ENCODE results near the gene GPR107.

GPR107 gene

DNA sequence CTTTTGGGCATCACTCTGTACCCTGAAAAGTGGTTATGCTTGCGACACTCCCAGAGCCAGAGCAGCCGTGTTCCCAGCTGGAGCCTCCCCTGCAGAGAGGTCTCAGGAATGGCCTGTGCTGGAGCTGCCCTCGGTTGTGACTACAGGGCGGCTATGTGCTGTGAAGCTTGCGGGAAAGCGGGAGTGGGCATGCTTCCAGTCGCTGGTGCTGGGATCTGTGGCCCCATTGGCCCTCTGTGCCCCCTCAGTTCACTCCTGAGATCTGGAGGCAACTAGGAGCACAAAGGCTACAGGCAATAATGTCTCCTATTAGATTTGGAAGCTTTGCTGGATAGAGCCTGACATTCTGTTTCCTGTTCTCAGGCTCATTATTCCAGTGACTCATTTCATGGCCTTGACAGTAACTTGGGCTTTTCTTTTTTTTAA, 56.9 kb downstream of the GPR107 start:
- DNase-seq (ENCODE audit: low spot score): no peak

DNA sequence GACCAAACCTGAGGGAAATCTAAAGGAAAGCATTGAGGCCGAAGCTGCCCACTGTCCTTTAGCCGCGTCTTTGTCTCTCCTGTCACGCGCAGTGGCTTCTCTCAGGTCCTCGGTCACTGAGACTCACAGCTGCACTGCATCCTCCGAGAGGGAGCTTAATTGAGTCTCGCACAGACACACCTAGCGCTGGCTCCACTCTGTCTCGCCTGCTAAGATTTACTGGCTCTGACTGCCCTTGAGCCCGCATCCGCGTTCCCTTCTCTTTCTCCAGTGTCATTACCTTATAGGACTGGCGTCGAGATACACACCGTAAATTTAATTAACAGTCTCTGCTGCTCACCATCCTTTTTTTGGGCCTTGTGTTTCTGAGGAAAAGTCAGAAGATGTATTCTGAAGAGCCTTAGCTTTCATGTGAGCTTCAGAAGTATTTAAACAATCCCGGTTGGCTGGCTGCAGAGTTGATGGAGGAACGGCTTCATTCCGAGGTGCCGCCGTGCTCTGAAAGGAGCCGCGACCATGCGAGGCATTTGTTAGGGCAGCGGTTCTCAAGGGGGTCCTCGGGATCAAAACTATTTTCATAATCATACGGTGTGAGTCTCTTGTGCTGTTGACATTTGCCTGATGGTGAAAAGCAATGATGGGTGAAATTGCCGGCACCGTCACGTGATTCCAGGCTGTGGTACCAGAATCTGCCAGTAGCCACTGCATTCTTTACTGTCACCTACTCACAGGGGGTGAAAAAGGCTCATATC, 58.3 kb downstream of the GPR107 start:
- DNase-seq (ENCODE audit: low spot score): no peak

DNA sequence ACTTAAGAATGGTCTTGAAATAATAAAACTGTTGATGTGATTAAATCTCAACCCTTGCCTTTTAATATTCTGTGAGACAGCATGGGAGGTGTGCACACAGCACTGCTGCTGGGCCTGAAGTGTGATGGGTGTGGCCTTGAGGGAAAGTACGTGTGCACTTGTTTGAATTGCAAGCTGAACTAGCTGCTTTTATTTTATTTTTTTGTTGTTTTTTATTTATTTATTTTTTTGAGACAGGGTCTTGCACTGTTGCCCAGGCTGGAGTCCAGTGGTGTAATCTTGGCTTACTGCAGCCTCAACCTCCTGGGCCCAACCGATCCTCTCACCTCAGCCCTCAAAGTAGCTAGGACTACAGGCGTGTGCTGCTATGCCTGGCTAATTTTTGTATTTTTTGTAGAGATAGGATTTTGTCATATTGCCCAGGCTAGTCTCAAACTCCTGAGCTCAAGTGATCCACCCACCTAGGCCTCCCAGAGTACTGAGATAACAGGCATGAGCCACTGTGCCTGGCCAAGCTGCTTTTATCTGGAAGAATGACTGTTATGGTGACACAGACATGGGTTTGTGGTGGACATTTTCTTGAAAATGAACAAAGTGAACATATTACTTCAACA, 58.9 kb downstream of the GPR107 start:
- no peak for DNase-seq (ENCODE audit: low spot score)

DNA sequence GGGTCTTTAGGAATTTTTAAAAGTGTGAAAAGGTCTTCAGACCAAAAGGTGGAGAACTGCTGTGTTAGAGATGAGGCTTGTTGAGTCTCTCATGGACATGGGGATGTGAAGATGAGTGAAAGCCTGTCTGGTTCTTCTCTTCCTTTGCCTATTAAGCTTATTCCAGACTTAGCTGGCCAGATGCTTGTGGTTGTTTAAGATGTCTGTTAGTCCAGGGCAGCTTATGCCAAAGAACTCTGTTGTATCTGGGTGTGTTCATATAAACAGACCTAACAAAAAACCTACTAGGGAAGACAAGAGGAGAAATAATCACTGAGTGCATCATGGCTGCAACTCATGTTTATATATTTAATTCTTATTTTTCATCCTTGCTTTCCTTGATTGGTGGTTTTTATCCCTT, 61.0 kb downstream of the GPR107 start:
- no peak for DNase-seq (ENCODE audit: low spot score)

DNA sequence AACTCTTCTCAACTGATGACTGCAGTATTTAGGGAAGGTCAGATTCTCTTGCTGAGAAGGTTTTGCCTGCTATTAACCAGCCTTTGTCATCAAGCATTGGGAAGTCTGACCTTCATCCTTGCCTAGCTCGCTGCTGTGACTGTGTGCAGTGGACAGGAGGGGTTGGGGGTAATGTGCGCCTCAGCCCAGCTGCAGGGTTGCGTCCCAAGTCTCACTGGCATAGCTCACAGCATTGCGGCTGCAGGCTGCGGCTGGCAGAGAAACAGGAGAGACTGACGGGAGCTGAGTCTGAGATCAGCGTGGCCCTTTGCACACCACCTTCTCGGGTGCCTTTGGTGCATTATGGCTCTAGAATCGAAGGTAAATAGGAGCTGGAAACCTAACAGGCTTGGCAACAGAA, 62.6 kb downstream of the GPR107 start:
- no peak for DNase-seq (ENCODE audit: low spot score)

DNA sequence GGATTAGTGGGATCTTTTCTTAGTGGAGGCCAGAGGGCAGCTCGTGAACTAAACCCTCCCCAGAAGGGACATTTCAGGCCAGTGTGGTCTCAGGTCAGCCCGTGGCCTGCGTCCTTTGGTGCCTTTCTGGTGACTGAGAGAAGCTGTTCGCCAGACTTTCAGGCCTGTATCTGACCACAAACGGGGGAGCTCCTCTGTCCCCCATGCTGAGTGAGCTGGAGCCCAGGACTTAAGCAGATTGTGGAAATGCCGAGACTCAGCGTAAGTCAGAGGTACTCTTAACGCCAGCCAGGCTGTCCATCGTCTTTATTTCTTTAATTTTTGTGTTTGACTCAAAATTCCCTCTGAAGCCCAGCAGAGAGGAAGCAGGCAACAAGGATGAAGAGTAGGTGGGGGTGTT, 63.7 kb downstream of the GPR107 start:
- no peak for DNase-seq (ENCODE audit: low spot score)

DNA sequence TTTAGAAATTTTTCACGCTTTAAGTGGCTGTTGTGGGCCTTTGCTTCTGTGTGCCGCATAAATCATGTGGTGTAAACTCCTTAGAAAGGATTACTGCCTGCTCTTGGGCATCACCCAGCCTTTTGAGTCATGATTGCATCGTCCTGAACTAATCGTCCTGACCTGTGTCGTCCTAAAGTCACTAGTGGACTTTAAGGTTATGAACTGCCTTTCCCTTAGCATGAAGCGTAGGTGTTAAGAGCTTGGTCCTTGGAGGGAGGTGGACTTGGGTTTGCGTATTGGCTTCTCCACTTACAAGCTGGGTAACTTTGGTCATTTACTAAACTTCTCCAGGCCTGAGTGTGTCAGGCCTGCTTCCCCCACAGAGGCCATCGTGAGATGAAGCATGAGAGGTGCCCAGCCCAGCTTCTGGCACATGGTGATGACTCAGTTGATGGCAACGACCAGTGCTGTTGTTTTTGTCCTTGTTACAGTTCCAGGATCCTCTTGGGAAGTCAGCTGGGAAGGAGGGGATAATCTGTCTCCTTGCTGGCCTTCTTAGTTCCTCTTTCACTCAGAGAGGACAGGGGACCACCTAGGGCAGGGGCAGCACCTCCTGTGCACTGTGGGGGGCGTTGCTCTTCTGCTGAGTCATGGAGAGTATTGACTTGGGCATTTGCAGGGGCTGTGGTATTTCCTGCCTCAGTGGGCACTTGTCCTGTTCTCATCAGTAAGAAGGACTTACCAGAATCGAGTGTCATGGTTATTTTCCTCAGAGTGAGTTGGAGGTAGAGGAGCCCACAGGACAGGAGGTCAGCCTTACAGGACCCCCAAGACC, 64.3 kb downstream of the GPR107 start:
- DNase-seq (ENCODE audit: low spot score): no peak

DNA sequence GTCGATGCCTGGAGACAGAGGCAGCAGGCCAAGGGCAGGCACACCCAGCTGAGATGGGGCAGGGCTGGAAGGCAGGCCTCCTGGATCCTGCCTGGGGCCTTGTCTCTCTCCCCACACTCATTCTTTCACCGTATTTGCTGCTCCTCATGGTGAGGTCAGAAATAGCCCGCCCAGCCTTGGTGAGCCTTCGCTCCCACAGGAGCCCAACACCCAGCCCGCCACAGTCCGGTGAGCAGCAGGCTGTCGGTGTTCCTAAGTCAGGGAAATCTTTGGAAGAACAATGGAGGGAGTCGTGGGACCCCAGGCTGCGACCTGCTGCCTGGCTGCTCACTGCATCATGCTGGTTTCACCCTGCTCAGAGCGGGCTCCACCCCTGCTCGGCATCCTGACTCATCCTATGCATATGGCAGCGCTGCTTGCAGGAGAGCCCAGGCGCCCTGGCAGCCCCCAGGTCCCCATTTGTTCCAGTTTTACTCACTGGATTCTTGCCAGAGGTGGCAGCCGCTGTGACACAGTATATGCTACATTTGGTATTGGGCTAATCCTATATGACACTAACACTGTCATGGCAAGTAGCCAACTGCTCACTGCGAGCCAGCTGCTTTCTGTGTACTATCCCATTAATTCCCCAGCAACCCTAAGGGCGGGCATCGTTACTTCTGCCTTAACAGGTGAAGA, 65.3 kb downstream of the GPR107 start:
- no peak for DNase-seq (ENCODE audit: low spot score)

DNA sequence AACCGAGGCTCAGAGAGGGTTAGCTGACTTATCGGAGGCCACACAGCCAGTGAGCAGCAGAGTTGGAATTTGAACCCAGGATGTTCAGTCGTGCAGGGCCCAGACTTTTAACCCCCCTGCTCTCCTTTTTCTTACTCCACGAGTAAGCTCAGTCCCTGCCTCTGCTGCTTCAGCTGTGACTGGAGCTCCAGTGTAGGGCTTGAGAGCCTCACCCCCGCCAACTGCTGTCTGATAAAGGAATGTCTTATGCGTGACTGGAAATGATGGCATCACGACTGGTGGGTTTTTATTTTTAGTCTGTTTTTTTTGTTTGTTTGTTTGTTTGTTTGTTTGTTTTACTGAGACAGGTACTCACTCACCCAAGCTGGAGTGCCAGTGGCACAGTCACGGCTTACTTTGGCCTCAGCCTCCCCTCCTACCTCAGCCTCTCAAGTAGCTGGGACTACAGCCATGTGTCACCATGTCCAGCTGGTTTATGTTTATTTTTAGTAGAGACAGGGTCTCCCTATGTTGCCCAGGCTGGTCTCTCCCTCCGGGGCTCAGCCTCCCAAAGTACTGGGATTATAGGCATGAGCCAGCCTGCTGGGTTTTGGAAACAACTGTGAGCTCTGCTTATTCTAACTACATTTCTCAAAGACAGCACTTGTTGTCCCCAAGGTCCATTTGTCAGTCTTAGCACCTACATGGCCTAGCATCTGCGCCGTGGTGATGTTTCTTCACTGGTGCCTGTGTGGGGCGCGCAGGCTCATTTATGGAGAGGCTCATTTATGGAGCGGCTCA, 66.0 kb downstream of the GPR107 start:
- no peak for DNase-seq (ENCODE audit: low spot score)

DNA sequence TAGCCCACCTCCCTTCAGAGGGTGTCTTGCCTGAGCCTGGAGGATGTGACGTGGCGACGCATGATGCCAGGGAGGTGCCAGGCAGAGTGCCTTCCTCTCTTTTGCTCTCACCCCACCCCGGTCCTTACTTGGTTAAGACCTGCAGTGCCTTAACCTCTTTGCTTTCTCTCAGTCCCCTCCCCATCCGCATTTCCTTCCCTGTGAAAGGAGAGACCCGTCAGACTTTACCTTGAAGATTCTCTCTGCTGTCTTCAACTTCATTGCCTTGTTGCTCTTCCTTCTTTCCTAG, 66.5 kb downstream of the GPR107 start:
- no peak for DNase-seq (ENCODE audit: low spot score)

DNA sequence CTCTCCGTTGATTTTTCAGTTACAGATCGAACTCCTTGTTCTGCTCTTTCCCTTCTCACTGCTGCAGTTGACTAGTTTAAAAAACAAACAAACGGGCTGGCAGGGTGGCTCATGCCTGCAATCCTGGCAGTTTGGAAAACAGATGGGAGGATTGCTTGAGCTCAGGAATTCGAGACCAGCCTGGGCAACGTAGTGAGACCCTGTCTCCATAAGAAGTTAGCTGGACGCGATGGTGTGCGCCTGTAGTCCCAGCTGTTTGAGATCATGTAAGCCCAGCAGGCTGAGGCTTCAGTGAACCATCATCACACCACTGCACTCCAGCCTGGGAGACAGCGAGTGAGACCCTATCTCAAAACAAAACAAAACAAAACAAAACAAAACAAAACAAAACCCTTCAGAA, 67.1 kb downstream of the GPR107 start:
- DNase-seq (ENCODE audit: low spot score): no peak

DNA sequence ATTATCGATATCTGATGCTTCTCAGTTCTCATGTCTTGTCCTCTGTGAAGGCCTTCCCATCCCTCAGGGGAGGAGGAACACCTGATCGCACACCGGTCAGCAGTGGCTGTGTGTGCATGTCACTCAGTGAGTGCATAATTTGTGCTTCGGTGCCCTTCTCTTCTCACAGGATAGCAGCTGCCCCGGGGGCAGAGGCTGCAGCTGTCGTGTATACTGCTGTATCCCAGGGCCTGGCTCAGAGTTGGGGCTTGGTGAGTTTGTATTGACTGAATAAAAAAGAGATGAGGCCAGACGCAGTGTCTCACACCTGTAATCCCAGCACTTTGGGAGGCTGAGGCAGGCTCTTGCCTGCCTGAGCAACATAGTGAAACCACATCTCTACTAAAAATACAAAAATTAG, 68.8 kb downstream of the GPR107 start:
- no peak for DNase-seq (ENCODE audit: low spot score)

DNA sequence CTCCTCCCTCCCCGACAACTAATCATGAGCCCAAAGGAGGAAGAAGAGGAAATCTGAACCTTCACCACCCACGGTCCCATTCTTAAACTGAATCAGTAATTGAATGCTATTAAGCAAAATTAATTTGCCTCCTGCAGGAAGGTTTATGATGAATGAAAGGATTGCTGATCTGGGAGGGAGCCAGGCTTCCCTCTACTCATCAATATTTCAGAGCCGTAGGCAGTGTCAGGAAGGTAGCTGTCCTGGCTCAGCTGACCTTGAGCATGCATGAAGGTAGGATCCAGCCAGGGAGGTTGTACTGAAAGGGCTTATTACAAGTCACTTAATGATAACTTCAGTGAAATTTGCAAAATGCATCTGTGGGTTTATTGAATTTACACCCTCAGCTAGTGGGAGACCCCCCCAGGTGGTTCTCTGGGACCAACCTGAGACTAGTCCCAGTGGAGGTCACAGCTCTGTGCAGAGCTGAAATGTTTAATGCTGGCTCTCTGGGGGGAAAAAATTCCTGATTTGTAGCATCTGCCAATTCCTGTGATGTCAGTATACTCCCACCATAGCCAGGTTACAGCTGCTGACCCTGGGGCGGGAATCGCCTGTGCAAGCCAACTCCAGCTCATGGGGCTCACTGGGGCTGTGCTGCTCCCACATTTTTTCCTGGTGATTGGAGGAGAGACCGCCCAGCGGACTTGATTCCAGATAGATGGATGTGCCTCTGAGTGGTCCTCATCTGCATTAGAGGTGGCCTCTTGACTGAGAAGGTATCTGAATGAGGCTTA, 70.6 kb downstream of the GPR107 start:
- DNase-seq (ENCODE audit: low spot score): no peak

DNA sequence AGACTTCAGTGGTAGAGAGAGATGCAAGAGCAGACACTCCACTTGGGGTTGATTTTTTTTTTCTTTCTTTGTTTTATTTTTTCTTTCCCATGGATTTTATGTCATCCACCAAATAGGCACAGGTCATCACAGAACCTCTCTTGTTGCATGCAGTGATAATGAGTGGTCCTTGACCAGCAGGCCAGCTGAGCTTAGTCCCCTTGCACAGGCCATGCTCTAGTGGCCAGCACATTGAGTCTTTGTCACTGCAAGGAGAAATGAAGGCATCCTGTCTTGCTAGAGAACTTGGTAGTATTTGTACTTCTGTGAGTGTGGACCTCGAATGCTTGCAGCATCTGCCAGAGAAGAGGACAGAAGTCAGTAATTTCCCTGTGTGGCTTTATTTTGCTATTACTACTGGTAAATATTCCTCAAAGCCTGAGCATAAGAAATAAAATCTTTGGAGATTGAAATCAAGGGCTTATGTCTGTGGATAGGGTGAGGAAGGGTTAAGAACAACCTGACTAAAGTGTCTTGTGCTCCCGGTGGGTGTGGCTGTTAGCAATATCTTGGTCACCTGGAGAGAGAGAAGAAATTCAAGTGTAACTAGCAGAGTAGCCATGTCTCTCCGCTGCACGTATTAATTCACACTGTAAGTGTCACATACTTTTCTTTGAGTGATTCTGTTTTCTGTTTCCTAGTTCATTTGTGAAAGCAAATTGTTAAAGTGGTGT, 73.2 kb downstream of the GPR107 start:
- DNase-seq (ENCODE audit: low spot score): no peak

DNA sequence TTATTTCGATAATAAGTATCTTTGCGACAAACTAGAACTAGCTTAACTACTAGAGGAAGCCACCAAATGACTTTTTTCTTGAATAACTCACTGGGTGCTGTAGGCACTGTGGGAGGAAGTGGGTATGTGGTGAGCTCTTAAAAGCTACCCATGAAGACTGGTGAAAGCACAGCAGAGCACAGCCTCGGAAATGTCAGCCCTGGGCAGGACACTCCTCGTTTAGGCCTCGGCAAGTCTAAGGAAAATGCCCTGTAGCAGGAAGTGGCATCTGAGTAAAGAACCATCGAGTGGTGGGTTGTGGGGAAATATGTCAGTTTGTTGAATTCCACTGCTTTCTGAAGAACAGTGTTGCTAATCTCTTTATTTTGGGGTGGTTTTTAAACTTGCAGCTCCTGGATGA, 74.5 kb downstream of the GPR107 start:
- no peak for DNase-seq (ENCODE audit: low spot score)

DNA sequence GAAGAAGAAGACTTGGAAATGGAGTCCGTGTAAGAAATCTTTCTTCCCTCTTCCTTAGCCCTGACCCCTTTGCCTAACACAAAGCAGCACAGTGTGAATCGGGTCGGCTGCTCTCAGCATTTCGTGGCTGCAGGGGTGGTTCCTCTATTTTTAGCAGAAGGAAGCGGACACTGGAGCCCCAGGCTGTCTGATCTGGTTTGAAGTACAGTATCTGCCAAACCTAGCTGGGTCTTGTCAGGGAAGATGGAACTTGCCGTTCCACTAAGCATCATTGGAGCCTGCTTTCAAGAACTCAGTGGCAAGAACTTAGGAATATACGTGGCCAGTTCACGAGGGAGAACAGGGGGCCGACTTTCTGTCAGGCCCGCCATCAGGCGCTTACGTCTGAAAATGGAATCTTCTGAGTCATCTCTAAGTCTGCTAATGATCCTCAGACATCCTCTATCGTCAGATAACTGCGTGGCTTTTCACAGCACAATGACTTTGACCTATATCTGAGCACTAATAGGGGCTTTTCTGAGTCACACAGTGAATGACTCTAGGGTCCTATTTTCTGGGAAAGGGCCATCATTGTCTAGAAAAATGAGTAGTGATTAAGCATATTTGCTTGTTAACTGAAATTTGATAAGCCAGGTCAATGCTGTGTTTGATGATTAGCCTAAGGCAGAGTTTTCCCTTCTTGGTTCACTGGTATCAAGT, 75.2 kb downstream of the GPR107 start:
- no peak for DNase-seq (ENCODE audit: low spot score)

DNA sequence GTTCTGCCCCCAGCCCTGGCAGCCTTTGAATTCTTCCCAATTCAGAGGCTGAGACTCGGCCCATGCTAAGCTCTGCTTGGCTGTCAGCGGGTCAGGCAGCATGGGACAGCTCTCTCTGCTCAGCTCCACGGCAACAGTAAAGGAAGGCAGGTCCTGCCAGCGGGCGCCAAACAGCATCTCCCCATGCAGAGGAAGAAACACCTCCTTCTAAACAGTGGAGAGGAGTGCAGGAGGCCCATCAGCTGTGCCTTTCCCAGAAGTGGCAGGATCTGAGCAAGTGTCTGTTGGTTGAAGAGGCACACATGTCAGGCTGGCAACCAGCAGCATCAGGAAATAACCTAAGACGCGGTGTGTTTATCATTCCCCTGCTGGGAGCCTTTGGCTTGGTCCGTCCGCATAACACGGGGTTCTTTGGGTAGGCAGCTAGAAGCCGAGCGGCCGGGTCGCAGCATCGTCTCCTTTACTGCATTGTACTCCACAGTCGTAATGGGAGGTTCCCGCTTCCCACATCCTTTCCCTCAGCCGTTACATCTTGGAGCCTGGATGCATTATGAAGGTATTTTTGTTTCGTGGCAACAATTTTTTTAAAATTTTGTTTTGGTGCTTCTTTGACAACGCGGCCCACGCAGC, 75.8 kb downstream of the GPR107 start:
- DNase-seq (ENCODE audit: low spot score): no peak

DNA sequence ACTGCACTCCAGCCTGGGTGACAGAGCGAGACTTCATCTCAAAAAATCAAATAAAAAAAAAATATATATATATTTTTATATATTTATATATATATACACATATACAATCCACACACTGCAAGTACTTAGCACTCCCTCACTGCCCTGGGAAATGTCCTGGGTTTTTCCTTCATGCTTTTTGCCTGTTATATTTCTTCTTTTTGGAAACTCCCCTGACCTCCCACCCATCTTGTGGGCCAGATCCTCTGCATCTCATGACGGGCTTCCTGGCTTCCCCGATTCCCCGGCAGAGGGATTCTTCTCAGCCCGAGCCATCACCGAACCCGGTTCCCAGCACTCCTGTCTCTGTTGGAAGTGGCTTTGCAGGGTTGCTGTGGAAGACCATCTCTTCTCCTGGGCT, 79.0 kb downstream of the GPR107 start:
- DNase-seq (ENCODE audit: low spot score): no peak

DNA sequence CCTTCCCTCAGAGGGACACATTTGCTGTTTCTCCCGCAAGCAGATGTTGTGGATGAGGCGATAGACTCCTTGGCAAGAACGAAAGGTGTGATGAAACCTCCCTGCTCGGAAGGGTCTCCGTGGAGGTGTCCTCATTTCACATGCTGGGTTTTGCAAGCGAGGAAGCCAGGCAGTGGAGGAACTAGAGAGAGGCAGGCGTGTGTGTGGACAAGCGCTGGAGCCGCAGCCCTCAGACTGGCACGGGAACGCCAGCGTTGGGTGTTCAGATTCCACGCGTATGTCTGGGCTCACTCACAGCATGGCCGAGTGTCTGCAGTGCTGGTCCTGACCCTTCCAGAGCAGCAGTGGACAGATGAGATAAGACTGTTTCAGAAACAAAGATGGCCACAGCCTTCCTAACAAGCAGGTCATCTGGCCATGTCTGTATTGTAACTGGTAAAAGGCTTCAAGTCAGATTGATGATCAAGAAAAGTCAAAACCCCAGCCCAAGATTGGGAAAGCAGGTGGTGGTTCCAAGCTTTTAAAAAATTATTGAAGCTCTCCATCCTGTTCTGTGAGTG, 83.5 kb downstream of the GPR107 start:
- DNase-seq (ENCODE audit: low spot score): no peak

Measured in HuH-7 (cell line).